IPS-20b (cell line): ENCODE measurements around the gene ZNF66.
"Not testable (repeated sequence)": the region's sequence is repeated elsewhere in the genome, so short reads cannot be mapped to it uniquely, and the experiment has no call there.

Source experiments
- H3K27ac ChIP-seq: one replicate; pipeline ENCODE4 v1.5.1; 2013; ENCODE audit warnings: low read length
- H3K27me3 ChIP-seq: 2 replicates; pipeline ENCODE4 v1.6.1; 2013; ENCODE audit warnings: mild to moderate bottlenecking, low read length, inconsistent platforms; ENCODE audit not compliant: insufficient read depth
- H3K36me3 ChIP-seq: 2 replicates; pipeline ENCODE4 v1.6.1; 2013; ENCODE audit warnings: low read depth, mild to moderate bottlenecking, inconsistent platforms, low read length, moderate library complexity; ENCODE audit not compliant: insufficient read depth
- H3K4me1 ChIP-seq: 2 replicates; pipeline ENCODE4 v1.6.1; 2013; ENCODE audit warnings: mild to moderate bottlenecking, control low read depth, inconsistent platforms, low read length, moderate library complexity; ENCODE audit not compliant: insufficient read depth
- H3K4me3 ChIP-seq: 2 replicates; pipeline ENCODE4 v1.5.1; 2013; ENCODE audit warnings: mild to moderate bottlenecking, low read length, inconsistent platforms
- H3K9ac ChIP-seq: 2 replicates; pipeline ENCODE4 v1.6.1; 2013; ENCODE audit warnings: low read depth, mild to moderate bottlenecking, inconsistent platforms, low read length, moderate library complexity
- H3K9me3 ChIP-seq: 2 replicates; pipeline ENCODE4 v1.6.1; 2013; ENCODE audit warnings: mild to moderate bottlenecking, low read depth, low read length, inconsistent platforms; ENCODE audit not compliant: insufficient read depth

The ZNF66 gene

DNA sequence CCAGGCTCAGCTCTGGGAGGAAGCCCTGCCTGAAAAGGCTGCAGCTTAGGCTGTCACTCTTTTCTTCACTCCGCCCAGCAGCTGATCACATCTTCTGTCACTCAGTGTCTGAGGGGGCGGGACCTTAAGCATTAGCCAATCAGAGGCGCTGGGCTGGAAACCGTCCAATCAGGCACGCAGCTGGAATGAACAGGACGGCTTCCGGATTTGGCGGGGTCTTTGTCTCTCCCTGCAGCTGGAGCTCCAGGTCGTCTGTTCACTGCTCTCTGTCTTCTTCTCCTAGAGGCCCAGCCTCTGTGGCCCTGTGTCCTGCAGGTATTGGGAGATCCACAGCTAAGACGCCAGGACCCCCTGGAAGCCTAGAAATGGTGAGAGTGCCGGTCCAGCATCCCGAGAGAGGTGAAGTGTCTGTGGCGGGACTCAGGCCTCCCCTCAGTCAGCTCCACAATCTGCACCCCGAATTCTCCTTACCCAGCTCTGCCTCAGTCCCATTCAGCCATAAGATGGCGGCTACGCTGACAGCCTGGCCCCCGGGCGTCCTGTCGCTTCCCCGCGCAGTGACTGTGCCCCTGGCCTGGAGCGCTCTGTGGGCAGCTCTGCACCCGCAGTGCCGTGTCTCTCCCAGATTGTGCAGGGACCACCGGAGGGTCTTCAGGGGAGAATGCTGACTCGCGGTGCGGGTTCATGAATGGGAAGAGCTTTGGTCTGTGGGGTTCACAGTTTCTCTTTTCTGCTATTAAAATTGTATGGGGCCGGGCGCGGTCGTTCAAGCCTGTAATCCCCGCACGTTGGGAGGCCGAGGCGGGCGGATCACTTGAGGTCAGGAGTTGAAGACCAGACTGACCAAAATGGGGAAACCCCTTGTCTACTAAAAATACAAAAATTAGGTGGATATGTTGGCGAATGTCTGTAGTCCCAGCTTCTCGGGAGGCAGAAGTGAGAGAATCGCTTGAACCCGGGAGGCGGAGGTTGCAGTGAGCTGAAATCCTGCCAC, at the start of gene ZNF66:
TSS of gene ZNF66 (plus strand) at position 222 of the 994 bp plus-strand sequence. CDS start at position 366, 144 bp downstream.
- H3K36me3 ChIP-seq, result peaks cover 15% of the 10 kb centered on the region; the same call in 1 of the 2 replicates
- H3K9me3 ChIP-seq, result peaks cover 7% of the 10 kb centered on the region; the same call in 1 of the 2 replicates
- peak within 1 kb of the TSS; percentile 62 for H3K27ac ChIP-seq
- H3K4me1 ChIP-seq, result no peaks in the 10 kb centered on the region
- peak within 1 kb of the TSS; percentile 86; the same call in 1 of the 2 replicates for H3K9ac ChIP-seq
- peak within 1 kb of the TSS; percentile 80; the same call in 1 of the 2 replicates for H3K4me3 ChIP-seq
- no peaks in the 10 kb centered on the region for H3K27me3 ChIP-seq

DNA sequence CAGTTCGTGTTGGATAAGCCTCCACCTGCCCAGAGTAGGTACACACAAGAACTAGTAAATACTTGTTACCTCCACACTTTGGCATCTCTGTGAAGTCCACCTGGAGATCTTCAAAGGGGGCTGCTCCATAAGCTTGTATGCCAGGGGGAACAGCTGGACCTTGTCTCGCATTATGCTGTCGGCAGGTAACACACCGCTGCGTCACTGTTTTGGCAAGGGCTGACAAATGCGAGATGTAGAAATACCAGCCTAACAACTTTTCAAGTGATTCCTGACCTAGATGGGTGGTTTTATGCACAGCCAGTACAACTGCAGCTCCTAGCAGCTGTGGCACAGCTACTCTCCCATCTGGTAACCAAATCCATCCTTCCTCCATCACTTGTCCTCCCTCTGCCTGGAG, 25.9 kb upstream of the ZNF66 start:
- H3K4me3 ChIP-seq, H3K27me3 ChIP-seq, H3K9ac ChIP-seq, H3K4me1 ChIP-seq, H3K27ac ChIP-seq, H3K36me3 ChIP-seq: not testable (repeated sequence)
- H3K9me3 ChIP-seq, result peaks cover 15% of the 10 kb centered on the region

DNA sequence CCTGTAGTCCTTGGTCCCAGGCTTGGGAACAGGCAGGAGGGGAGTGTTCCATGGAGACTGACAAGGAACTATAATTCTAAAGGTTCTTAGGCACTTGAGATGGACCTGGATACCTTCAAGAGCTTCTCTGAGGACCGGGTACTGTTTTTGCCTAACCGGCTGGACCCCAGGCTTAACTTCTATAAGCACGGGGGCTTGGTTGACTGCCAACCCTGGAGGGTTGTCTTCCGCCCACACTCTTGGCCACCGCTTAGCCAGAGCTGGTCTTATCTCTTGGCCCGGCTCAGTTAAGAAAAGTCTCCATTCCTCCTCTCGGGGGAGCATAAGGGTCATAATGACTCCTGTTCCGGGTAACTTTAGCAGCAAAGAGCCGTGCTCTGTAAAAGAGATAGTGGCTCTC, 23.8 kb upstream of the ZNF66 start:
- H3K4me1 ChIP-seq, H3K4me3 ChIP-seq, H3K27ac ChIP-seq: not testable (repeated sequence)

DNA sequence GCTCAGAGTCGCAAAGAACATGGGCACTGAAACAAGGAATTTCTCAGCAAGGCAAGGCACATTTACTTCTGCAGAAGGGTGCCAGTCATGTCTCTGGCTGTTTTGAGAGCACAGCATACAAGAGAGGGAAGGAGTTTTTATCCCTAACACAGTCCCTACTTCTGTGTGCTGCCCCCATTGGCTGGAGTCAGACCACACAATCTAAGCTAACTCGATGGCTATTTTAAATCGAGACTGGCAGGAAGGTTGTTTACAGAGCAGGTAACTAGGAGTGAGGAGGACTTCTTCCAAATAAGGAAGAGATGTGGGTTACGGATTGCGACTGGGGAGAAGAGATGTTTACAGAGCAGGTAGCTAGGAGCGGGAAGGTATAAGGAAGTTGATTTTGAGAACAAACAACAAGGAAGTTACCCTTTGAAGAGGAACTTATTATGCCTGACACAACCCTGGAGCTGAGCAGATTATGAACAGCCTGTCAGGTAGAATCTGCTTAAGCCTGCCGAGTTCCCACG, 6.8 kb upstream of the ZNF66 start:
- not testable (repeated sequence) for H3K9ac ChIP-seq, H3K4me1 ChIP-seq, H3K27ac ChIP-seq, H3K27me3 ChIP-seq, H3K36me3 ChIP-seq, H3K4me3 ChIP-seq
- H3K9me3 ChIP-seq, result peaks cover 29% of the 10 kb centered on the region

More for the DNA sequence above, 23.8 kb upstream of the ZNF66 start:
- not testable (repeated sequence) for H3K27me3 ChIP-seq, H3K36me3 ChIP-seq, H3K9me3 ChIP-seq, H3K9ac ChIP-seq

DNA sequence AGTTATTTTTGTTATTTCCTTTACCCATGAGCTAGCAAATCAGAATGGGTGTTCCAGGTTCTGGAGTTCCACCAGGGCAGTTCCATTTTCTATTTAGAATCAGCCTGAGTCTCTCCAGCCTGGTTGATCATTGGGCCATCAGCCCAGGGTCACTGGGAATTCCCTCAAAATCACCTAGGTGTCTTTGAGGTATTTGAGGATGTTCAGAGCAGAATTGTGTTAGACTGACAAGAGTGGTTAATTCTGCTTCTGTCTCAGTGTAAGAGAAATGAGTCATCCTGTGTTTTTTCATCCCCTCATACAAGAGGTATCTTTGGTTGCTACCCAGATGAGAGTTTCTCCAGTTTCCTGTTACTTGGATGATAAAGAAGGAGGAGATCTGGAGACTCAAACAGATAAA, 11.7 kb downstream of the ZNF66 start:
- Histone ChIP-seq H3K27me3 (no peaks in the 10 kb centered on the region), H3K36me3 (peaks cover 30% of the 10 kb centered on the region; the same call in 1 of the 2 replicates), H3K9ac (no peak overlapping the region), H3K27ac (no peak overlapping the region), H3K4me3 (no peak overlapping the region), H3K4me1 (no peaks in the 10 kb centered on the region), H3K9me3 (peaks cover 12% of the 10 kb centered on the region; the same call in 1 of the 2 replicates)

DNA sequence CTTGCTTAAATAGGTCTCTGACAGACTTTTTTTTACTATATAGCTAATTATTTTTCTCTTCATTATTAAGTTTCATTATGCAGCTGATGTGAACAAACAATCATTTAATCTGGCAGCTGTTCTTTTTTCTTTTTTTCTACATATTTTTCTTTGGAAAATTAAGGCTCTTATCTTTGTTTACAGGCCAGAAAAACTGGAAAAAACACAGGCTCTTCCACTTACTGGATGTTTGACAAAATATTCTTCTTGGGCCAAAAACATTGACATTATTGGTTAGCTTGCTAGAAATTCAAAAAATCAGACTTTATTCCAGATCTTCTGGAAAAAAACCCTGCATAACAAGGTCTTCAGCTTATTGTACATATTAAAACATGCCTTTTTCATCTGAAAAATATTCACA, 15.7 kb downstream of the ZNF66 start:
- H3K27ac ChIP-seq, result no peak overlapping the region
- H3K9ac ChIP-seq, result no peak overlapping the region
- H3K4me1 ChIP-seq, result no peaks in the 10 kb centered on the region
- no peak overlapping the region for H3K4me3 ChIP-seq
- H3K27me3 ChIP-seq, result no peaks in the 10 kb centered on the region
- H3K36me3 ChIP-seq, result peaks cover 46% of the 10 kb centered on the region; the same call in 1 of the 2 replicates
- peaks cover 28% of the 10 kb centered on the region for H3K9me3 ChIP-seq

DNA sequence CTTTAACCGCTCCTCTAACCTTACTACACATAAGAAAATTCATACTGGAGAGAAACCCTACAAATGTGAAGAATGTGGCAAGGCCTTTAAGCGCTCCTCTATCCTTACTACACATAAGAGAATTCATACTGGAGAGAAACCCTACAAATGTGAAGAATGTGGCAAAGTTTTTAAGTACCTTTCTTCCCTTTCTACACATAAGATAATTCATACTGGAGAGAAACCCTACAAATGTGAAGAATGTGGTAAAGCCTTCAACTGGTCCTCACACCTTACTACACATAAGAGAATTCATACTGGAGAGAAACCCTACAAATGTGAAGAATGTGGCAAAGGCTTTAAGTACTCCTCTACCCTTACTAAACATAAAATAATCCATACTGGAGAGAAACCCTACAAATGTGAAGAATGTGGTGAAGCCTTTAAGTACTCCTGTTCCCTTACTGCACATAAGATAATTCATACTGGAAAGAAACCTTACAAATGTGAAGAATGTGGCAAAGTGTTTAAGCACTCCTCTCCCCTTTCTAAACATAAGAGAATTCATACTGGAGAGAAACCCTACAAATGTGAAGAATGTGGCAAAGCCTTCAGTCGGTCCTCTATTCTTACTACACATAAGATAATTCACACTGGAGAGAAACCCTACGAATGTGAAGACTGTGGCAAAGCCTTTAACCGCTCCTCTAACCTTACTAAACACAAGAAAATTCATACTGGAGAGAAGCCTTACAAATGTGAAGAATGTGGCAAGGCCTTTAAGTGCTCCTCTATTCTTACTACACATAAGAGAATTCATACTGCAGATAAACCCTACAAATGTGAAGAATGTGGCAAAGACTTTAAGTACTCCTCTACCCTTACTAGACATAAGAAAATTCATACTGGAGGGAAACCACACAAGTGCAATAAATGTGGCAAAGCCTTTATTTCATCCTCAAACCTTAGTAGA, 30.5 kb downstream of the ZNF66 start:
- Histone ChIP-seq H3K4me3 (peak overlapping the region; percentile 41; the same call in 1 of the 2 replicates), H3K9me3 (peaks cover 78% of the 10 kb centered on the region), H3K36me3 (peaks cover 33% of the 10 kb centered on the region; the same call in 1 of the 2 replicates)
- not testable (repeated sequence) for H3K4me1 ChIP-seq, H3K27ac ChIP-seq, H3K27me3 ChIP-seq, H3K9ac ChIP-seq

DNA sequence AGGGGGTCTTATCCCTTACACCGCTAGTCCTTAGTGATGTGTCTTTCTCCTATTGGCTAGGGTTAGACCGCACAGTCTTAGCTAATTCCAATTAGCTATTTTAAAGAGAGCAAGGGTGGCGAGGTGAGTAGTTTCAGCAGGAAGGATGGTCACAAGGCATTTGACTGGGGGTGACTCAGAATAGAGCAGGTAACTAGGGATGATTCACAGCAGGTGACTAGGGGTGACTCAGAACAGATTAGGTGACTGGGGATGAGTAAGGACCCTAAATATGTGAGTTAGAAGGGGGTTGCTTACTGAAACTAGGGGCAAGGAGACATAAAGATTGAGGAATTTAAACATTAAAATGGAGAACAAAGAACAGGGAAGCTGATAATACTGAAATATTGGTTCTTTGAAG, 64.3 kb downstream of the ZNF66 start:
- no peaks in the 10 kb centered on the region for H3K27me3 ChIP-seq

More for the DNA sequence above, 64.3 kb downstream of the ZNF66 start:
- Histone ChIP-seq H3K36me3 (peaks cover 4% of the 10 kb centered on the region; the same call in 1 of the 2 replicates), H3K9ac (no peak overlapping the region), H3K27ac (no peak overlapping the region), H3K4me1 (no peaks in the 10 kb centered on the region), H3K4me3 (no peak overlapping the region), H3K9me3 (peaks cover 75% of the 10 kb centered on the region)
